Colon (tissue), 2 donors: ENCODE data around the gene EED.
"Not testable (repeated sequence)": the region's sequence is repeated elsewhere in the genome, so short reads cannot be mapped to it uniquely, and the experiment has no call there.

Experiments
- FAIRE-seq: peaks from 2 replicates; lab custom pipeline; 2012; peaks lifted over from hg19 to GRCh38; lab: Jason Lieb, UNC
- donor health status: control.
- donor health status: control.

Gene EED

GRCh38 chr11:86218125-86219084 lies 26.1 kb upstream of the EED start:
- no peak for FAIRE-seq

GRCh38 chr11:86219311-86220193 lies 25.0 kb upstream of the EED start:
- FAIRE-seq: no peak

- no peak for FAIRE-seq
These were observed 23.9 kb upstream of the EED start for GRCh38 chr11:86220653-86221052.

GRCh38 chr11:86222081-86222480 lies 22.5 kb upstream of the EED start:
- FAIRE-seq: no peak

- FAIRE-seq: not testable (repeated sequence)
These were observed 20.0 kb upstream of the EED start for GRCh38 chr11:86224575-86224974.

GRCh38 chr11:86225344-86225743 lies 19.2 kb upstream of the EED start:
- not testable (repeated sequence) for FAIRE-seq

- FAIRE-seq: no peak
These were observed 16.1 kb upstream of the EED start for GRCh38 chr11:86228269-86229038.

GRCh38 chr11:86229039-86229330 lies 15.6 kb upstream of the EED start:
- not testable (repeated sequence) for FAIRE-seq

- peak; percentile 14 for FAIRE-seq
These were observed 14.3 kb upstream of the EED start for GRCh38 chr11:86230179-86230804.

- no peak for FAIRE-seq
These were observed 13.6 kb upstream of the EED start for GRCh38 chr11:86230921-86231434.

GRCh38 chr11:86232556-86232955 lies 12.0 kb upstream of the EED start:
- no peak for FAIRE-seq

- FAIRE-seq: no peak
These were observed 9.6 kb upstream of the EED start for GRCh38 chr11:86234831-86235461.

GRCh38 chr11:86237267-86237804 lies 7.2 kb upstream of the EED start:
- no peak for FAIRE-seq

GRCh38 chr11:86240164-86240563 lies 4.4 kb upstream of the EED start:
- FAIRE-seq: no peak

GRCh38 chr11:86241956-86242535 lies 2.5 kb upstream of the EED start:
- no peak for FAIRE-seq

GRCh38 chr11:86243396-86243795 lies 1.2 kb upstream of the EED start:
- FAIRE-seq: no peak

GRCh38 chr11:86244063-86244521 lies 461 bp upstream of the EED start:
- no peak for FAIRE-seq

GRCh38 chr11:86245369-86246292 lies 1.1 kb downstream of the EED start:
- no peak for FAIRE-seq

GRCh38 chr11:86246293-86246675 lies 1.7 kb downstream of the EED start:
- no peak for FAIRE-seq
